ENCODE results near the gene ANK2.

DNA sequence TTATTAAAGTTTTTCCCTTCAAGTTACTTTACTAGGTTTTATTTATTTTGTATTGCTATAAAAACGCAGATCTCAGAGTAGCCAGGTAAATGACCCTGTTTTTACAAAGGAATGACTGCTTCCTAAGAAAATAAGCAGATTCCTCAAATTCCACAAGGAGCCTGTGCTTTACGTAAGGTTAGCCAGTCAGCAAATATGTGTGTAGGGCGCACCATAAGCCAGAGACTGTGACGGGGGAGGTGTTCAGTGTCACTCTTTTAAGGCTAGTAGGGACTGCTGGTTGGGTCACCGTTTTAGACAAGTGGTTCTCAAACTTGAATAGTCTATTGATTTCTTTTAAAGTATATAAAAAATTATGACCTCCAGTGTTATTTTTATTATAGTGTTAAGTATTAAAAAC, 119.9 kb downstream of the ANK2 start:
- TF ChIP-seq, protein P1, sequence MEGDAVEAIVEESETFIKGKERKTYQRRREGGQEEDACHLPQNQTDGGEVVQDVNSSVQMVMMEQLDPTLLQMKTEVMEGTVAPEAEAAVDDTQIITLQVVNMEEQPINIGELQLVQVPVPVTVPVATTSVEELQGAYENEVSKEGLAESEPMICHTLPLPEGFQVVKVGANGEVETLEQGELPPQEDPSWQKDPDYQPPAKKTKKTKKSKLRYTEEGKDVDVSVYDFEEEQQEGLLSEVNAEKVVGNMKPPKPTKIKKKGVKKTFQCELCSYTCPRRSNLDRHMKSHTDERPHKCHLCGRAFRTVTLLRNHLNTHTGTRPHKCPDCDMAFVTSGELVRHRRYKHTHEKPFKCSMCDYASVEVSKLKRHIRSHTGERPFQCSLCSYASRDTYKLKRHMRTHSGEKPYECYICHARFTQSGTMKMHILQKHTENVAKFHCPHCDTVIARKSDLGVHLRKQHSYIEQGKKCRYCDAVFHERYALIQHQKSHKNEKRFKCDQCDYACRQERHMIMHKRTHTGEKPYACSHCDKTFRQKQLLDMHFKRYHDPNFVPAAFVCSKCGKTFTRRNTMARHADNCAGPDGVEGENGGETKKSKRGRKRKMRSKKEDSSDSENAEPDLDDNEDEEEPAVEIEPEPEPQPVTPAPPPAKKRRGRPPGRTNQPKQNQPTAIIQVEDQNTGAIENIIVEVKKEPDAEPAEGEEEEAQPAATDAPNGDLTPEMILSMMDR (IDR thresholded peaks at IDR 0.05): no peak
- no peak for TF ChIP-seq EP300 (IDR thresholded peaks at IDR 0.05; ENCODE audit: low read depth)
- no peak for TF ChIP-seq POLR2AphosphoS5 (IDR thresholded peaks at IDR 0.05)
